ENCODE data around the gene CPNE5. TPM values are rescaled to one million over a fixed set of nuclear protein-coding genes. Genes with fewer than 3 reads are reported as not detected.

The CPNE5 gene
- total RNA-seq, 3 donors from 2014 or later (not counting 1 experiment from before 2014, with no cell fraction given): 1.2 to 8.5 (median 2.0) TPM

DNA sequence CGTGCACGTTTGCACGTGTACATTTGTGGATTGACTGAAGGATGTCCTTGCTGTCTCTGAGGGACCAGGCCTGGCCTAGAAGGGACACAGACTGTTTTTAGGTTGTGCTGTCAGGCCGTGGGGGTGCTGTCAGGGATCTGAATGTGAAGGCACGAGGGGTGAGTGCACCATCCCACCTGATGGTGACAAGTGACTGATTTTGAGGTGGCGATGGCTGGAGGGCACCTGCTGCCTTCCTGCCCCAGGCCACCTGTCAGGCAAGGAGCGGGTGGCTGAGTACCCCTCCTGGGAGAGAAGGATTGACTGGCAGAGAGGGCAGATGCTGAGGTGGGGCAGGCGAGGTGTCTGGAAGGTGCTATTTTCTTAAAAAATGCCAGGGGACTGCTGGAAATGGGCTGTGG, 140.4 kb downstream of the CPNE5 start:
- intact Hi-C loops (cut with micrococcal nuclease): no loop called here
- no peaks in the 10 kb centered on the region for H3K9me3 Mint-ChIP-seq
- peaks cover 0 to 5% of the 10 kb centered on the region in 2 donors for H3K27me3 Mint-ChIP-seq (ENCODE audit: low read depth in 2 of 2)
- no peak overlapping the region for H3K27ac Mint-ChIP-seq
- 87% methylated on average over 8 of the region's 8 CpGs for WGBS (ENCODE audit: insufficient coverage)
- Histone ChIP-seq H3K36me3 (ENCODE audit: control insufficient read depth, insufficient read depth, low read length) (no peaks in the 10 kb centered on the region), H3K27ac (ENCODE audit: low read length) (no peak overlapping the region), H3K4me3 (ENCODE audit: low read length) (no peak overlapping the region), H3K9me3 (ENCODE audit: control insufficient read depth, insufficient read depth, low read length) (no peaks in the 10 kb centered on the region), H3K27me3 (ENCODE audit: control insufficient read depth, insufficient read depth, low read length) (no peaks in the 10 kb centered on the region), H3K4me1 (ENCODE audit: control insufficient read depth, insufficient read depth, low read length) (peaks cover 14% of the 10 kb centered on the region)
- ATAC-seq (no peak), DNase-seq (no peak)
- H3K36me3 Mint-ChIP-seq: no peaks in the 10 kb centered on the region
- no peak overlapping the region for H3K4me3 Mint-ChIP-seq
- TF ChIP-seq CTCF (IDR thresholded peaks at IDR 0.05): no peak
- peaks cover 0 to 4% of the 10 kb centered on the region in 2 donors for H3K4me1 Mint-ChIP-seq

GRCh38 chr6:36698196-36698595, 141.0 kb downstream of the CPNE5 start:
- peaks cover 15% of the 10 kb centered on the region for H3K4me1 ChIP-seq (ENCODE audit: control insufficient read depth, insufficient read depth, low read length)
- Mint-ChIP-seq H3K4me3 (no peak overlapping the region), H3K9me3 (no peaks in the 10 kb centered on the region), H3K27ac (no peak overlapping the region), H3K36me3 (no peaks in the 10 kb centered on the region), H3K27me3 (ENCODE audit: low read depth in 2 of 2) (no peaks in the 10 kb centered on the region), H3K4me1 (peaks cover 0 to 9% of the 10 kb centered on the region in 2 donors)
- ATAC-seq (no peak), DNase-seq (no peak)
- H3K27ac ChIP-seq (ENCODE audit: low read length): no peak overlapping the region
- H3K27me3 ChIP-seq (ENCODE audit: control insufficient read depth, insufficient read depth, low read length): no peaks in the 10 kb centered on the region
- WGBS (ENCODE audit: insufficient coverage): 89% methylated on average over 6 of the region's 6 CpGs
- intact Hi-C loops (cut with micrococcal nuclease): no loop called here
- TF ChIP-seq CTCF (IDR thresholded peaks at IDR 0.05): no peak
- H3K9me3 ChIP-seq (ENCODE audit: control insufficient read depth, insufficient read depth, low read length): no peaks in the 10 kb centered on the region
- no peaks in the 10 kb centered on the region for H3K36me3 ChIP-seq (ENCODE audit: control insufficient read depth, insufficient read depth, low read length)
- H3K4me3 ChIP-seq (ENCODE audit: low read length): no peak overlapping the region

DNA sequence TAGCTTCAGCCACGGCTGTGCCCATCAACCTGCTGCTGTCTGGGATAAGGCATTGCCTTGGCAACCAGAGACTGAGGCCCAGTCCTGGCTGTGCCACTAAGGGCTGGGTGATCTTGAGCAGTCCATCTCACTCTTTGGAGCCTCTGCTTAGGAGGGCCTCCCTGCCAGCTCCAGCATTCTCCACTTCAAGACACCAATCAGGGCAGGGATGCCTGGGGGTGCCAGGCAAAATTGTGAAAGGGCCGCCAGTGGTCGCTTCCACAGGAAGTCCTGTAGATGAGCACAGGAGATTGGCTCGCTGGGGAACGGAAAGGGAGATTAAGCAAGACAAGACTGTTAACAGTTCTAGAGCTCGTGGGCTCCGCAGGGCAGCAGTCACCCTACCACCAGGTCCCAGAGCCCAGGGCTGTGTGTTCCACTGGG, 141.8 kb downstream of the CPNE5 start, which contains the start of gene RAB44:
Gene RAB44 (plus strand): TSS at position 346 of the 423 bp plus-strand sequence. CDS start 6,410 bp downstream, outside the sequence.
- H3K4me3 ChIP-seq (ENCODE audit: low read length): no peak within 1 kb of the TSS
- H3K27me3 Mint-ChIP-seq (ENCODE audit: low read depth in 2 of 2): no peaks in the 10 kb centered on the region
- no peak for TF ChIP-seq CTCF (IDR thresholded peaks at IDR 0.05)
- no peaks in the 10 kb centered on the region for H3K36me3 ChIP-seq (ENCODE audit: control insufficient read depth, insufficient read depth, low read length)
- intact Hi-C loops (cut with micrococcal nuclease): no loop called here
- H3K27ac Mint-ChIP-seq: no peak within 1 kb of the TSS
- no peaks in the 10 kb centered on the region for H3K9me3 Mint-ChIP-seq
- no peak within 1 kb of the TSS for H3K4me3 Mint-ChIP-seq
- ATAC-seq: peak in 2 of 3 donors; percentile 58 to 74
- no peaks in the 10 kb centered on the region for H3K36me3 Mint-ChIP-seq
- H3K4me1 ChIP-seq (ENCODE audit: control insufficient read depth, insufficient read depth, low read length): peaks cover 22% of the 10 kb centered on the region
- H3K27me3 ChIP-seq (ENCODE audit: control insufficient read depth, insufficient read depth, low read length): no peaks in the 10 kb centered on the region
- DNase-seq: no peak
- H3K9me3 ChIP-seq (ENCODE audit: control insufficient read depth, insufficient read depth, low read length): no peaks in the 10 kb centered on the region
- H3K27ac ChIP-seq (ENCODE audit: low read length): no peak within 1 kb of the TSS
- 63% methylated on average over 7 of the region's 7 CpGs for WGBS (ENCODE audit: insufficient coverage)
- H3K4me1 Mint-ChIP-seq: peaks cover 5 to 11% of the 10 kb centered on the region in 2 donors

GRCh38 chr6:36695414-36695813, 143.8 kb downstream of the CPNE5 start:
- Histone ChIP-seq H3K27me3 (ENCODE audit: control insufficient read depth, insufficient read depth, low read length) (no peaks in the 10 kb centered on the region), H3K4me3 (ENCODE audit: low read length) (no peak overlapping the region), H3K36me3 (ENCODE audit: control insufficient read depth, insufficient read depth, low read length) (no peaks in the 10 kb centered on the region), H3K4me1 (ENCODE audit: control insufficient read depth, insufficient read depth, low read length) (peaks cover 24% of the 10 kb centered on the region), H3K27ac (ENCODE audit: low read length) (no peak overlapping the region), H3K9me3 (ENCODE audit: control insufficient read depth, insufficient read depth, low read length) (no peaks in the 10 kb centered on the region)
- Mint-ChIP-seq H3K36me3 (no peaks in the 10 kb centered on the region), H3K27ac (no peak overlapping the region), H3K4me3 (no peak overlapping the region), H3K4me1 (peaks cover 17 to 21% of the 10 kb centered on the region in 2 donors), H3K27me3 (ENCODE audit: low read depth in 2 of 2) (no peaks in the 10 kb centered on the region), H3K9me3 (no peaks in the 10 kb centered on the region)
- TF ChIP-seq CTCF (IDR thresholded peaks at IDR 0.05): no peak
- WGBS (ENCODE audit: insufficient coverage): 71% methylated on average over 2 of the region's 2 CpGs
- ATAC-seq (no peak), DNase-seq (no peak)
- intact Hi-C loops (cut with micrococcal nuclease): no loop called here

Data from natural killer cell (primary cell).